ENCODE measurements around the gene IL1A. TPM values are rescaled to one million over a fixed set of nuclear protein-coding genes. Genes with fewer than 3 reads are reported as not detected.

IL1A gene
- total RNA-seq, 4 donors from 2014 or later, result not detected

- Histone ChIP-seq H3K4me1 (no peaks in the 10 kb centered on the region), H3K9me3 (no peaks in the 10 kb centered on the region), H3K4me3 (no peak overlapping the region), H3K36me3 (no peaks in the 10 kb centered on the region), H3K27me3 (no peaks in the 10 kb centered on the region), H3K27ac (no peak overlapping the region)
- DNase-seq, result no peak
- TF ChIP-seq CTCF (IDR thresholded peaks at IDR 0.05), result no peak
- TF ChIP-seq POLR2A (IDR thresholded peaks at IDR 0.05), result no peak
Measured at GRCh38 chr2:112777036-112777435, 7.3 kb downstream of the IL1A start.

- Histone ChIP-seq H3K4me1 (no peaks in the 10 kb centered on the region), H3K27me3 (no peaks in the 10 kb centered on the region), H3K27ac (no peak overlapping the region), H3K4me3 (no peak overlapping the region), H3K36me3 (no peaks in the 10 kb centered on the region), H3K9me3 (no peaks in the 10 kb centered on the region)
- TF ChIP-seq CTCF (IDR thresholded peaks at IDR 0.05), result no peak
- TF ChIP-seq POLR2A (IDR thresholded peaks at IDR 0.05), result no peak
- no peak for DNase-seq
Measured at GRCh38 chr2:112776113-112776512, 8.2 kb downstream of the IL1A start.

- TF ChIP-seq CTCF (IDR thresholded peaks at IDR 0.05), result no peak
- TF ChIP-seq POLR2A (IDR thresholded peaks at IDR 0.05), result no peak
- DNase-seq, result no peak
- Histone ChIP-seq H3K27me3 (no peaks in the 10 kb centered on the region), H3K36me3 (no peaks in the 10 kb centered on the region), H3K27ac (no peak overlapping the region), H3K9me3 (no peaks in the 10 kb centered on the region), H3K4me1 (no peaks in the 10 kb centered on the region), H3K4me3 (no peak overlapping the region)
Measured at GRCh38 chr2:112774536-112775285, 9.6 kb downstream of the IL1A start.

- no peaks in the 10 kb centered on the region for H3K36me3 ChIP-seq
- H3K4me1 ChIP-seq, result no peaks in the 10 kb centered on the region
- DNase-seq, result no peak
- H3K27me3 ChIP-seq, result no peaks in the 10 kb centered on the region
- H3K9me3 ChIP-seq, result no peaks in the 10 kb centered on the region
- H3K27ac ChIP-seq, result no peak overlapping the region
- TF ChIP-seq POLR2A (IDR thresholded peaks at IDR 0.05), result no peak
- no peak for TF ChIP-seq CTCF (IDR thresholded peaks at IDR 0.05)
- no peak overlapping the region for H3K4me3 ChIP-seq
Measured at GRCh38 chr2:112773556-112773955, 10.7 kb downstream of the IL1A start.

- Histone ChIP-seq H3K36me3 (no peaks in the 10 kb centered on the region), H3K4me1 (no peaks in the 10 kb centered on the region), H3K4me3 (no peak overlapping the region), H3K27me3 (no peaks in the 10 kb centered on the region), H3K9me3 (no peaks in the 10 kb centered on the region), H3K27ac (no peak overlapping the region)
- TF ChIP-seq CTCF (IDR thresholded peaks at IDR 0.05), result no peak
- TF ChIP-seq POLR2A (IDR thresholded peaks at IDR 0.05), result no peak
- no peak for DNase-seq
Measured at GRCh38 chr2:112772911-112773475, 11.3 kb downstream of the IL1A start.
